GM12878 (cell line): ENCODE data around the gene EDEM2. TPM values are rescaled to one million over a fixed set of nuclear protein-coding genes. Genes with fewer than 3 reads are reported as not detected.

Source experiments
- ATAC-seq: fragments of 200-7000 bp; cut with Tn5 transposase; 3 replicates; pipeline ENCODE4 v1.9.1; 2020; ENCODE audit warnings: mild to moderate bottlenecking, moderate library complexity
- BruUV-seq: library from RNA; stranded (reverse); fragments of 400-500 nt; replicated peaks from 2 replicates; lab custom pipeline; 2021; lab: Mats Ljungman, UMichigan
- CTCF ChIA-PET: fragments of 300-600 bp; sonication (Branson Sonifier 250); formaldehyde crosslinking; extraction: SDS; loops from one replicate; lab custom pipeline; 2021; ENCODE audit warnings: inconsistent platforms; lab: Yijun Ruan, JAX
- POLR2A ChIA-PET: fragments of 350-600 bp; formaldehyde crosslinking; extraction: SDS; loops from one replicate; lab custom pipeline; 2021; ENCODE audit warnings: inconsistent platforms; lab: Charles Lee
- RAD21 ChIA-PET: fragments of 300-600 bp; sonication (Branson Sonifier 250); formaldehyde crosslinking; loops from one replicate; lab custom pipeline; 2023; ENCODE audit warnings: antibody characterized with exemption; ENCODE audit not compliant: unreplicated experiment; lab: Charles Lee
- SMC1A ChIA-PET: fragments of 300-600 bp; sonication (Branson Sonifier 250); formaldehyde crosslinking; loops from one replicate; lab custom pipeline; 2023; ENCODE audit not compliant: unreplicated experiment, uncharacterized antibody; lab: Charles Lee
- DNase-seq: peaks from one replicate; pipeline ENCODE4 v3.0.0-alpha.2; 2011; ENCODE audit warnings: low read depth, low spot score
- FAIRE-seq: peaks from 3 replicates; lab custom pipeline; 2011; peaks lifted over from hg19 to GRCh38; lab: Jason Lieb, UNC
- H2AFZ ChIP-seq: 2 replicates; pipeline ENCODE4 v1.6.0; 2011; ENCODE audit warnings: low read depth, low read length, control low read depth; ENCODE audit not compliant: control insufficient read depth
- H3K27ac ChIP-seq: 2 replicates; pipeline ENCODE4 v1.5.1; 2011; ENCODE audit warnings: control low read depth; ENCODE audit not compliant: control insufficient read depth, insufficient read depth
- H3K27me3 ChIP-seq, 2 experiments: replicated peaks in 1 of 2; 2 replicates each; pipeline versions ENCODE4 v1.6.0 to v1.6.1; 2011; ENCODE audit warnings: low read length in 1 of 2; ENCODE audit not compliant: control insufficient read depth in 2 of 2, insufficient read depth in 2 of 2
- H3K36me3 ChIP-seq, 2 experiments: 2 replicates each; pipeline ENCODE4 v1.5.1; 2011; ENCODE audit warnings: low read length in 1 of 2; ENCODE audit not compliant: control insufficient read depth in 2 of 2, insufficient read depth in 2 of 2
- H3K4me1 ChIP-seq: 2 replicates; pipeline ENCODE4 v1.6.1; 2011; ENCODE audit warnings: mild to moderate bottlenecking, low read length, moderate library complexity, mixed read lengths; ENCODE audit not compliant: control insufficient read depth, insufficient read depth
- H3K4me2 ChIP-seq: 2 replicates; pipeline ENCODE4 v1.6.0; 2011; ENCODE audit warnings: control low read depth; ENCODE audit not compliant: control insufficient read depth, insufficient read depth
- H3K4me3 ChIP-seq: fragments of 200-600 bp; sonication (generic); 2 replicates; pipeline ENCODE4 v1.5.1; 2016
- H3K79me2 ChIP-seq: 2 replicates; pipeline ENCODE4 v1.6.0; 2011; ENCODE audit warnings: low read length; ENCODE audit not compliant: control insufficient read depth, insufficient read depth
- H3K9ac ChIP-seq: 2 replicates; pipeline ENCODE4 v1.8.0; 2011; ENCODE audit warnings: low read length, control low read depth, mixed read lengths; ENCODE audit not compliant: control insufficient read depth, insufficient read depth
- H3K9me3 ChIP-seq: replicated peaks from 3 replicates; pipeline ENCODE4 v1.5.1; 2011; ENCODE audit warnings: mild to moderate bottlenecking, low read length; ENCODE audit not compliant: control insufficient read depth, insufficient read depth
- H4K20me1 ChIP-seq: 2 replicates; pipeline ENCODE4 v1.6.0; 2011; ENCODE audit not compliant: control insufficient read depth, insufficient read depth
- CHD2 ChIP-seq: IDR thresholded peaks from 2 replicates; pipeline ENCODE4 v1.6.1; 2011; ENCODE audit warnings: low read depth, low read length, improper control_type of control experiment, borderline replicate concordance
- E4F1 ChIP-seq: fragments of 450-650 bp; IDR thresholded peaks from 2 replicates; pipeline ENCODE4 v1.6.1; 2018; ENCODE audit warnings: borderline replicate concordance, mild to moderate bottlenecking; ENCODE audit not compliant: partially characterized antibody
- GATAD2B ChIP-seq: fragments of 450-650 bp; conservative IDR thresholded peaks from 2 replicates; pipeline ENCODE4 v1.6.1; 2017; ENCODE audit warnings: low read depth, mild to moderate bottlenecking, moderate library complexity
- MTA3 ChIP-seq: IDR thresholded peaks from 2 replicates; pipeline ENCODE4 v1.6.1; 2012; ENCODE audit warnings: low read length, inconsistent platforms, borderline replicate concordance
- NFYB ChIP-seq: IDR thresholded peaks from 2 replicates; pipeline ENCODE4 v1.6.1; 2011; ENCODE audit warnings: low read depth, mild to moderate bottlenecking, low read length, improper control_type of control experiment, moderate library complexity; ENCODE audit not compliant: insufficient read depth
- NR2F1 ChIP-seq: fragments of 450-650 bp; conservative IDR thresholded peaks from 2 replicates; pipeline ENCODE4 v1.6.1; 2017; ENCODE audit warnings: mild to moderate bottlenecking
- WGBS: methylation state at CpG from one replicate; pipeline ENCODE4 v1.1.6; 2016; ENCODE audit warnings: low lambda C conversion rate; ENCODE audit not compliant: insufficient replicate concordance, insufficient coverage; ENCODE audit errors: missing lambda C conversion rate; 5-methylcytosine and 5-hydroxymethylcytosine counted together
- in situ Hi-C: fragments of 300-500 bp; cut with MboI; formaldehyde crosslinking; loops from 9 replicates; pipeline ENCODE4 v1.14.3; 2018; ENCODE audit warnings: mixed read lengths
- intact Hi-C: fragments of 100-400 bp; cut with micrococcal nuclease; formaldehyde crosslinking; loops from one replicate; pipeline ENCODE4 v1.14.2; 2022; ENCODE audit not compliant: unreplicated experiment
- polyA plus RNA-seq, 11 experiments: library from polyadenylated mRNA; depleted of rRNA in 4 of 11; unstranded in 6 of 11; stranded (reverse) in 5 of 11; fragments of >200 nt; fragmentation: Nextera tagmentation in 4 of 11; fragmentation: Illumina TruSeq in 1 of 11; extraction: Ambion mirVana in 4 of 11; extraction: Trizol in 1 of 11; gene quantifications; 1 replicate in 1 of 11; 2 replicates in 10 of 11; pipeline versions ENCODE4 v1.2.1 to v1.2.3, GENCODE V29; 2011 to 2016; ENCODE audit warnings: inconsistent platforms in 2 of 11, missing spikeins in 2 of 11, low read depth in 1 of 11
- total RNA-seq, 4 experiments: library from RNA; depleted of rRNA in 3 of 4; stranded (reverse); fragments of >200 nt in 3 of 4; fragmentation: Illumina TruSeq in 1 of 4; extraction: Trizol in 1 of 4; gene quantifications; 2 replicates each; pipeline versions ENCODE4 v1.2.1 to v1.2.3, GENCODE V29; 2013 to 2021
- TF ChIP-seq, protein P1 (sequence below): IDR thresholded peaks from 2 replicates; pipeline ENCODE4 v1.6.1; 2011; ENCODE audit warnings: low read depth, mild to moderate bottlenecking, low read length, moderate library complexity, borderline replicate concordance; ENCODE audit errors: extremely low read depth
- TF ChIP-seq, protein P2 (sequence below): fragments of 450-650 bp; IDR thresholded peaks from 2 replicates; pipeline ENCODE4 v1.6.1; 2017; ENCODE audit warnings: low read depth, mild to moderate bottlenecking, moderate library complexity
- TF ChIP-seq, protein P3 (sequence below): fragments of 450-650 bp; IDR thresholded peaks from 2 replicates; pipeline ENCODE4 v1.6.1; 2016; ENCODE audit warnings: mild to moderate bottlenecking
- TF ChIP-seq, protein P4 (sequence below): fragments of 150-350 bp; IDR thresholded peaks from 2 replicates; pipeline ENCODE4 v1.6.1; 2016; ENCODE audit warnings: low read depth, low read length

Gene EDEM2
- total and polyA plus RNA-seq, 10 of the 15 experiments (the other 5 are each of a cell fraction or from before 2014, with no cell fraction given), result 9.9 to 24.8 (median 14.8) TPM

- TF ChIP-seq, protein P1, sequence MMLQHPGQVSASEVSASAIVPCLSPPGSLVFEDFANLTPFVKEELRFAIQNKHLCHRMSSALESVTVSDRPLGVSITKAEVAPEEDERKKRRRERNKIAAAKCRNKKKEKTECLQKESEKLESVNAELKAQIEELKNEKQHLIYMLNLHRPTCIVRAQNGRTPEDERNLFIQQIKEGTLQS, result no peak
- TF ChIP-seq, protein P2, sequence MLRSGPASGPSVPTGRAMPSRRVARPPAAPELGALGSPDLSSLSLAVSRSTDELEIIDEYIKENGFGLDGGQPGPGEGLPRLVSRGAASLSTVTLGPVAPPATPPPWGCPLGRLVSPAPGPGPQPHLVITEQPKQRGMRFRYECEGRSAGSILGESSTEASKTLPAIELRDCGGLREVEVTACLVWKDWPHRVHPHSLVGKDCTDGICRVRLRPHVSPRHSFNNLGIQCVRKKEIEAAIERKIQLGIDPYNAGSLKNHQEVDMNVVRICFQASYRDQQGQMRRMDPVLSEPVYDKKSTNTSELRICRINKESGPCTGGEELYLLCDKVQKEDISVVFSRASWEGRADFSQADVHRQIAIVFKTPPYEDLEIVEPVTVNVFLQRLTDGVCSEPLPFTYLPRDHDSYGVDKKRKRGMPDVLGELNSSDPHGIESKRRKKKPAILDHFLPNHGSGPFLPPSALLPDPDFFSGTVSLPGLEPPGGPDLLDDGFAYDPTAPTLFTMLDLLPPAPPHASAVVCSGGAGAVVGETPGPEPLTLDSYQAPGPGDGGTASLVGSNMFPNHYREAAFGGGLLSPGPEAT, result no peak
- TF ChIP-seq, protein P3, sequence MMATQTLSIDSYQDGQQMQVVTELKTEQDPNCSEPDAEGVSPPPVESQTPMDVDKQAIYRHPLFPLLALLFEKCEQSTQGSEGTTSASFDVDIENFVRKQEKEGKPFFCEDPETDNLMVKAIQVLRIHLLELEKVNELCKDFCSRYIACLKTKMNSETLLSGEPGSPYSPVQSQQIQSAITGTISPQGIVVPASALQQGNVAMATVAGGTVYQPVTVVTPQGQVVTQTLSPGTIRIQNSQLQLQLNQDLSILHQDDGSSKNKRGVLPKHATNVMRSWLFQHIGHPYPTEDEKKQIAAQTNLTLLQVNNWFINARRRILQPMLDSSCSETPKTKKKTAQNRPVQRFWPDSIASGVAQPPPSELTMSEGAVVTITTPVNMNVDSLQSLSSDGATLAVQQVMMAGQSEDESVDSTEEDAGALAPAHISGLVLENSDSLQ, result no peak
- TF ChIP-seq NR2F1, result no peak
- no peak for TF ChIP-seq GATAD2B
- TF ChIP-seq NFYB, result no peak
Measured at GRCh38 chr20:35131934-35132333, 15.2 kb downstream of the EDEM2 start (continued).

DNA sequence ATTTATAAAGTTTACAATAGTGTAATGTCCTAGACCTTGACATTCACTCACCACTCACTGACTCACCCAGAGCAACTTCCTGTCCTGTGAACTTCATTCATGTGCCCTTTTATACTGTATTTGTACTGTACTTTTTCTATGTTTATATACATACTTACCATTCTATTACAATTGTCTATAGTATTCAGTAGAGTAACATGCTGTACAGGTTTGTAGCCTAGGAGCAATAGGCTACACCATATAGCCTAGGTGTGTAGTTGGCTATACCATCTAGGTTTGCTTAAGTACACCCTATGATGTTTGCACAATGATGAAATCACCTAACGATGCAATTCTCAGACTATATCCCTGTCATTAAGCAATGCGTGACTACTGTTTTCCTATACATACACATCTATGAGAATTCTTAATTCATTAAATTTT is 17.5 kb downstream of the EDEM2 start:
- in situ Hi-C loops (no loop called here), intact Hi-C loops (no loop called here)
- DNase-seq (no peak), ATAC-seq (no peak), FAIRE-seq (no peak)
- Histone ChIP-seq H4K20me1 (no peaks in the 10 kb centered on the region), H3K9me3 (no peaks in the 10 kb centered on the region), H3K4me2 (no peak overlapping the region), H3K9ac (no peak overlapping the region), H3K79me2 (no peaks in the 10 kb centered on the region), H3K4me3 (no peak overlapping the region), H3K4me1 (no peaks in the 10 kb centered on the region), H3K36me3 (peaks cover 3 to 13% of the 10 kb centered on the region in 2 experiments; a peak in 2 of 4 replicates), H3K27me3 (no peaks in the 10 kb centered on the region), H2AFZ (no peak overlapping the region), H3K27ac (no peak overlapping the region)
- ChIA-PET RAD21 (no interaction called here), POLR2A (no interaction called here), SMC1A (no interaction called here), CTCF (interaction anchor here (1.0 to 1.7 kb wide), 2 partner anchors 17 to 33 kb away, joined by 3 to 4 read pairs; no protein-coding TSS in a partner anchor)
- WGBS, result 96% methylated on average over 2 of the region's 2 CpGs
- no TSS peak for BruUV-seq
- TF ChIP-seq MTA3 (no peak), CHD2 (no peak), E4F1 (no peak)
- TF ChIP-seq, protein P4, sequence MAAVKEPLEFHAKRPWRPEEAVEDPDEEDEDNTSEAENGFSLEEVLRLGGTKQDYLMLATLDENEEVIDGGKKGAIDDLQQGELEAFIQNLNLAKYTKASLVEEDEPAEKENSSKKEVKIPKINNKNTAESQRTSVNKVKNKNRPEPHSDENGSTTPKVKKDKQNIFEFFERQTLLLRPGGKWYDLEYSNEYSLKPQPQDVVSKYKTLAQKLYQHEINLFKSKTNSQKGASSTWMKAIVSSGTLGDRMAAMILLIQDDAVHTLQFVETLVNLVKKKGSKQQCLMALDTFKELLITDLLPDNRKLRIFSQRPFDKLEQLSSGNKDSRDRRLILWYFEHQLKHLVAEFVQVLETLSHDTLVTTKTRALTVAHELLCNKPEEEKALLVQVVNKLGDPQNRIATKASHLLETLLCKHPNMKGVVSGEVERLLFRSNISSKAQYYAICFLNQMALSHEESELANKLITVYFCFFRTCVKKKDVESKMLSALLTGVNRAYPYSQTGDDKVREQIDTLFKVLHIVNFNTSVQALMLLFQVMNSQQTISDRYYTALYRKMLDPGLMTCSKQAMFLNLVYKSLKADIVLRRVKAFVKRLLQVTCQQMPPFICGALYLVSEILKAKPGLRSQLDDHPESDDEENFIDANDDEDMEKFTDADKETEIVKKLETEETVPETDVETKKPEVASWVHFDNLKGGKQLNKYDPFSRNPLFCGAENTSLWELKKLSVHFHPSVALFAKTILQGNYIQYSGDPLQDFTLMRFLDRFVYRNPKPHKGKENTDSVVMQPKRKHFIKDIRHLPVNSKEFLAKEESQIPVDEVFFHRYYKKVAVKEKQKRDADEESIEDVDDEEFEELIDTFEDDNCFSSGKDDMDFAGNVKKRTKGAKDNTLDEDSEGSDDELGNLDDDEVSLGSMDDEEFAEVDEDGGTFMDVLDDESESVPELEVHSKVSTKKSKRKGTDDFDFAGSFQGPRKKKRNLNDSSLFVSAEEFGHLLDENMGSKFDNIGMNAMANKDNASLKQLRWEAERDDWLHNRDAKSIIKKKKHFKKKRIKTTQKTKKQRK, result no peak
